HEK293 (cell line): ENCODE results near the gene FNDC3A.
"Not testable (repeated sequence)": the region's sequence is repeated elsewhere in the genome, so short reads cannot be mapped to it uniquely, and the experiment has no call there.

Experiments
- CTCF ChIA-PET: fragments of 350-600 bp; formaldehyde crosslinking; extraction: SDS; loops from one replicate; lab custom pipeline; 2021; ENCODE audit warnings: antibody characterized with exemption; lab: Yijun Ruan, JAX
- POLR2A ChIA-PET: fragments of 300-600 bp; formaldehyde crosslinking; extraction: SDS; loops from one replicate; lab custom pipeline; 2020; ENCODE audit warnings: antibody characterized with exemption, inconsistent platforms; lab: Yijun Ruan, JAX
- H3K27ac ChIP-seq: fragments of 200-500 bp; sonication (Bioruptor generic); 2 replicates; pipeline ENCODE4 v1.5.1; 2014; ENCODE audit warnings: low read depth, low read length, control low read depth, inconsistent platforms; ENCODE audit errors: extremely low read depth
- H3K36me3 ChIP-seq, 2 experiments: fragments of 200-500 bp in 1 of 2; sonication (Bioruptor generic) in 1 of 2; 1 replicate in 1 of 2; 2 replicates in 1 of 2; pipeline ENCODE4 v1.5.1; 2014 to 2017; ENCODE audit warnings: inconsistent platforms in 2 of 2, low read length in 2 of 2; ENCODE audit not compliant: control insufficient read depth in 2 of 2, insufficient read depth in 1 of 2
- H3K4me1 ChIP-seq: fragments of 200-500 bp; sonication (Bioruptor generic); 2 replicates; pipeline ENCODE4 v1.5.1; 2014; ENCODE audit warnings: mild to moderate bottlenecking, low read length, inconsistent platforms; ENCODE audit not compliant: control insufficient read depth, insufficient read depth
- H3K4me3 ChIP-seq: 2 replicates; pipeline ENCODE4 v1.5.1; 2011; ENCODE audit warnings: low read depth, mild to moderate bottlenecking, control low read depth, low read length, moderate library complexity
- H3K9me3 ChIP-seq: fragments of 200-500 bp; sonication (Bioruptor generic); 2 replicates; pipeline ENCODE4 v1.5.1; 2014; ENCODE audit warnings: low read depth, low read length, inconsistent platforms; ENCODE audit not compliant: control insufficient read depth, insufficient read depth
- HOXA7 ChIP-seq: sonication (generic); formaldehyde crosslinking; IDR thresholded peaks from 2 replicates; pipeline ENCODE4 v1.8.1; 2022; ENCODE audit warnings: missing genetic modification reagents, borderline replicate concordance
- KLF16 ChIP-seq: fragments of 450-650 bp; formaldehyde crosslinking; IDR thresholded peaks from 2 replicates; pipeline ENCODE4 v1.5.1; 2017; ENCODE audit warnings: missing biosample characterization, missing genetic modification characterization
- OSR2 ChIP-seq: fragments of 450-650 bp; formaldehyde crosslinking; IDR thresholded peaks from 2 replicates; pipeline ENCODE4 v1.5.1; 2016; ENCODE audit warnings: missing biosample characterization, missing genetic modification characterization
- PRDM10 ChIP-seq: fragments of 450-650 bp; formaldehyde crosslinking; IDR thresholded peaks from 2 replicates; pipeline ENCODE4 v1.5.1; 2016; ENCODE audit warnings: missing biosample characterization, missing genetic modification characterization
- REPIN1 ChIP-seq: fragments of 450-650 bp; formaldehyde crosslinking; IDR thresholded peaks from 2 replicates; pipeline ENCODE4 v1.5.1; 2017; ENCODE audit warnings: missing biosample characterization, missing genetic modification characterization, low read depth
- SP7 ChIP-seq: fragments of 450-650 bp; formaldehyde crosslinking; IDR thresholded peaks from 2 replicates; pipeline ENCODE4 v1.5.1; 2016; ENCODE audit warnings: missing biosample characterization, missing genetic modification characterization
- ZBTB26 ChIP-seq: fragments of 450-650 bp; formaldehyde crosslinking; optimal IDR thresholded peaks from 2 replicates; pipeline ENCODE3; 2016; ENCODE audit warnings: missing biosample characterization, mild to moderate bottlenecking, missing genetic modification characterization
- ZBTB48 ChIP-seq: fragments of 450-650 bp; formaldehyde crosslinking; IDR thresholded peaks from 2 replicates; pipeline ENCODE4 v1.5.1; 2016; ENCODE audit warnings: missing biosample characterization, missing genetic modification characterization
- ZNF10 ChIP-seq: fragments of 450-650 bp; formaldehyde crosslinking; IDR thresholded peaks from 2 replicates; pipeline ENCODE4 v1.5.1; 2017; ENCODE audit warnings: missing biosample characterization, missing genetic modification characterization
- ZNF23 ChIP-seq: fragments of 450-650 bp; formaldehyde crosslinking; IDR thresholded peaks from 2 replicates; pipeline ENCODE4 v1.5.1; 2016; ENCODE audit warnings: missing biosample characterization, missing genetic modification characterization, borderline replicate concordance
- ZNF274 ChIP-seq, 2 experiments: fragments of 200-500 bp in 1 of 2; fragments of 450-650 bp in 1 of 2; sonication (Bioruptor generic) in 1 of 2; formaldehyde crosslinking in 1 of 2; IDR thresholded peaks; 2 replicates each; pipeline versions ENCODE4 v1.5.1 to v1.6.1; 2014 to 2016; ENCODE audit warnings: borderline replicate concordance in 1 of 2, inconsistent platforms in 1 of 2, low read length in 1 of 2, missing biosample characterization in 1 of 2, missing genetic modification characterization in 1 of 2
- ZNF521 ChIP-seq: fragments of 450-650 bp; formaldehyde crosslinking; IDR thresholded peaks from 2 replicates; pipeline ENCODE4 v1.5.1; 2017; ENCODE audit warnings: missing biosample characterization, mild to moderate bottlenecking, missing genetic modification characterization
- ZNF561 ChIP-seq: fragments of 450-650 bp; IDR thresholded peaks from 2 replicates; pipeline ENCODE4 v1.5.1; 2018; ENCODE audit warnings: missing biosample characterization, missing genetic modification characterization, borderline replicate concordance
- ZNF626 ChIP-seq: fragments of 450-650 bp; sonication (Bioruptor Pico); formaldehyde crosslinking; IDR thresholded peaks from 2 replicates; pipeline ENCODE4 v1.5.1; 2018; ENCODE audit warnings: missing biosample characterization, missing genetic modification characterization, inconsistent platforms
- ZNF664 ChIP-seq: fragments of 450-650 bp; formaldehyde crosslinking; IDR thresholded peaks from 2 replicates; pipeline ENCODE4 v1.5.1; 2016; ENCODE audit warnings: missing biosample characterization, missing genetic modification characterization
- ZNF692 ChIP-seq: fragments of 450-650 bp; formaldehyde crosslinking; IDR thresholded peaks from 2 replicates; pipeline ENCODE4 v1.5.1; 2016; ENCODE audit warnings: missing biosample characterization, missing genetic modification characterization
- ZNF701 ChIP-seq: fragments of 450-650 bp; formaldehyde crosslinking; IDR thresholded peaks from 2 replicates; pipeline ENCODE4 v1.5.1; 2016; ENCODE audit warnings: missing biosample characterization, missing genetic modification characterization
- ZNF830 ChIP-seq: fragments of 450-650 bp; IDR thresholded peaks from 2 replicates; pipeline ENCODE4 v1.5.0; 2018; ENCODE audit warnings: missing biosample characterization, missing genetic modification characterization, low read depth, mild to moderate bottlenecking, moderate library complexity

Gene FNDC3A

GRCh38 chr13:49060678-49061387 lies 85.1 kb downstream of the FNDC3A start:
- ChIA-PET CTCF (no interaction called here), POLR2A (no interaction called here)
- H3K36me3 ChIP-seq, result no peaks in the 10 kb centered on the region
- TF ChIP-seq ZNF10 (no peak), ZNF274 (IDR thresholded peaks at IDR 0.05; ENCODE audit: low read length) (no peak), ZNF274 (tag by site-specific recombination; IDR thresholded peaks at IDR 0.05; ENCODE audit: borderline replicate concordance) (no peak), PRDM10 (tag by site-specific recombination) (no peak), ZNF692 (tag by site-specific recombination) (no peak), ZBTB48 (no peak), ZNF521 (tag by site-specific recombination) (no peak), ZNF830 (tag by site-specific recombination) (no peak), ZNF664 (tag by site-specific recombination) (no peak)
- no peak overlapping the region for H3K4me3 ChIP-seq
- no peaks in the 10 kb centered on the region for H3K9me3 ChIP-seq
- H3K27ac ChIP-seq, result no peak overlapping the region
- 0 out of 2 replicates have a peak, but pooled peaks cover 4% of the 10 kb centered on the region for H3K4me1 ChIP-seq

GRCh38 chr13:49061388-49061752 lies 85.7 kb downstream of the FNDC3A start:
- H3K27ac ChIP-seq, H3K9me3 ChIP-seq, POLR2A ChIA-PET, CTCF ChIA-PET, H3K36me3 ChIP-seq, H3K4me3 ChIP-seq, H3K4me1 ChIP-seq: not testable (repeated sequence)

GRCh38 chr13:49062297-49062896 lies 86.7 kb downstream of the FNDC3A start:
- no peaks in the 10 kb centered on the region for H3K36me3 ChIP-seq
- no peak for TF ChIP-seq ZBTB26 (tag by site-specific recombination)
- TF ChIP-seq ZNF626 (tag by site-specific recombination), result no peak
- TF ChIP-seq KLF16 (tag by site-specific recombination), result no peak
- no peak for TF ChIP-seq HOXA7 (CRISPR knock-in tag)
- no peak for TF ChIP-seq ZNF701
- TF ChIP-seq ZNF561 (tag by site-specific recombination), result no peak
- no peak for TF ChIP-seq ZNF23 (tag by site-specific recombination)
- TF ChIP-seq REPIN1 (tag by site-specific recombination), result no peak
- no peak for TF ChIP-seq SP7 (tag by site-specific recombination)
- TF ChIP-seq OSR2 (tag by site-specific recombination), result no peak
- no peaks in the 10 kb centered on the region for H3K9me3 ChIP-seq
- 0 out of 2 replicates have a peak, but pooled peaks cover 4% of the 10 kb centered on the region for H3K4me1 ChIP-seq
- H3K27ac ChIP-seq, result no peak overlapping the region
- H3K4me3 ChIP-seq, result no peak overlapping the region
- POLR2A ChIA-PET, result no interaction called here
- CTCF ChIA-PET, result interaction anchor here (0.6 to 0.7 kb wide), 3 partner anchors 91 to 1693 kb away, joined by 3 to 4 read pairs (median 3); no protein-coding TSS in a partner anchor
